ENCODE measurements around the gene LCE6A. TPM values are rescaled to one million over a fixed set of nuclear protein-coding genes. Genes with fewer than 3 reads are reported as not detected.

Gene LCE6A
- total RNA-seq, 1 donor from 2014 or later = not detected

DNA sequence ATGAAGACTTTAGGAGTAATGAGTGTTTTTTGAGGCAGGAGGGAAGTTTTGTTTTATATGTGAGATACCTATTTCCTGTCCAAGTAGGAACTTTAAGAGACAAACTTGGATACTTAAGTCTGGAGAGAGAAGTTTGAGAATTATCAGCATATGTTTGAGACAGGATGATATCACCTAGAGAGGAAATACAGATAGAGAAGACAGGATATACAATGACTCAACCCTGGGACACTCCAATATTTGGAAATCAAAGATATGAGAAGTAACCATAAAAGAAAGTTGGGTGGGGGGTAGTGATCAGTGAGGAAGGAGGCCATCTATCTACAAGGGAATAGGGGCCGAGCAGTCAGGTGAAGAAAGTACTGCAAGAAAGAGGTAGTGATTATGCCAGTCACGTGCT lies 23.7 kb downstream of the LCE6A start:
- ATAC-seq (no peak), DNase-seq (no peak)
- no peaks in the 10 kb centered on the region for H3K9me3 ChIP-seq
- H3K36me3 ChIP-seq = no peaks in the 10 kb centered on the region
- H3K27me3 ChIP-seq = no peaks in the 10 kb centered on the region
- TF ChIP-seq CTCF (IDR thresholded peaks at IDR 0.05) = no peak
- H3K4me1 ChIP-seq = no peaks in the 10 kb centered on the region
- no peak overlapping the region for H3K27ac ChIP-seq
- intact Hi-C loops (cut with DNase I) = no loop called here
- no peak overlapping the region for H3K4me3 ChIP-seq

DNA sequence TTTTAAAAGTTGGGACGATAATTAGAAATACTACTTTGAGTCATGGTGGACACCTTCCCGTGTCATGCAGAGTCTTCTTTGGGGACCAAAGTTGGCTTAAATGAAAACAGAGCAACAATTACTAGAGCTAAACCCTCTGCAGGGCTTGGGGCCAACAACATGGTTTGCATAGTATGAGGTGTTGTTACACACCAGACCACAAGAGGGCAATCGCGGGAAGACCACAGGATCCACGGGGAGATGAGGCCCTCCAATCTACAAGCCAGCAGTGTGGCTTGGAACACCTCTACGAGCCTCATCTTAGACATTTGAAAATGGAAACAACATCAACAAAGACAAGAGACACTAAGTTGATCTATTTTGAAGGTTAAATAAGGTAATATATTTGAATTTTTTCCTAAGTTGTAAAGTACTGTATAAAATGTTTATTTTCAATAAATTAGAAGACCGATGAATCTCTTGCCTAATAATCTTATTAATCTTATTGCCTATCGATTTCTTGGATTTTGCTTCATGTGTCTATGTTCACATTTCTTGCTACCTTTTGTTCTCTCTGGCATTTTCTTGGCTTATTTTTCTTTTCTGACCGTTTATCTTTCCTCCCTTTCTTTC lies 27.3 kb downstream of the LCE6A start:
- intact Hi-C loops (cut with DNase I) = no loop called here
- Histone ChIP-seq H3K27ac (no peak overlapping the region), H3K36me3 (no peaks in the 10 kb centered on the region), H3K27me3 (no peaks in the 10 kb centered on the region), H3K9me3 (no peaks in the 10 kb centered on the region), H3K4me1 (no peaks in the 10 kb centered on the region), H3K4me3 (no peak overlapping the region)
- ATAC-seq (peak; percentile 97), DNase-seq (no peak)
- peak; percentile 79 for TF ChIP-seq CTCF (IDR thresholded peaks at IDR 0.05)

GRCh38 chr1:152870831-152871730 lies 28.4 kb downstream of the LCE6A start:
- Histone ChIP-seq H3K9me3 (no peaks in the 10 kb centered on the region), H3K27ac (no peak overlapping the region), H3K27me3 (no peaks in the 10 kb centered on the region), H3K4me1 (no peaks in the 10 kb centered on the region), H3K36me3 (no peaks in the 10 kb centered on the region), H3K4me3 (no peak overlapping the region)
- peak; percentile 20 for TF ChIP-seq CTCF (IDR thresholded peaks at IDR 0.05)
- no peak for DNase-seq
- peak; percentile 38 for ATAC-seq
- intact Hi-C loops (cut with DNase I) = no loop called here

- Histone ChIP-seq H3K4me3 (no peak overlapping the region), H3K9me3 (no peaks in the 10 kb centered on the region), H3K27me3 (no peaks in the 10 kb centered on the region), H3K36me3 (no peaks in the 10 kb centered on the region), H3K27ac (no peak overlapping the region), H3K4me1 (no peaks in the 10 kb centered on the region)
- ATAC-seq = no peak
- intact Hi-C loops (cut with DNase I) = no loop called here
- no peak for TF ChIP-seq CTCF (IDR thresholded peaks at IDR 0.05)
- DNase-seq = no peak
Measured at GRCh38 chr1:152871731-152872126, 29.1 kb downstream of the LCE6A start.

DNA sequence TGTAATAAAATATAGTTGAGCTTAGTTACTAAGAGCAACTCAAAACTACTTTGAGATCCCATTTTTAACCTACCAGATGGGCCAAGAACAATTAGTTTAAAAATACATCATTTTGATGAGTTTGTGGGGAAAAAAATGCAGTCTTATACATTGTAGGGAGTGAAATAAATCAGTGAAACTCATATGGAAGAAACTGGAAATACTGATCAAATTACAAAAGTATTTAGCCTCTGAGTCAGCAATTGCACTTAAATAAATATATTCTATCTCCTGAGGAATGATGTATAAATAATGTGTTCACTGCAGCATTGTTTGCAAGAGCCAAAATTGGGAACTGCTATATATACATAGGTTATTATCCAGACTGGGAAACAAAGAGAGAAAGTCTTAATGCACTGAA lies 30.8 kb downstream of the LCE6A start:
- Histone ChIP-seq H3K36me3 (no peaks in the 10 kb centered on the region), H3K9me3 (no peaks in the 10 kb centered on the region), H3K4me3 (no peak overlapping the region), H3K4me1 (no peaks in the 10 kb centered on the region), H3K27me3 (no peaks in the 10 kb centered on the region), H3K27ac (no peak overlapping the region)
- intact Hi-C loops (cut with DNase I) = no loop called here
- no peak for DNase-seq
- TF ChIP-seq CTCF (IDR thresholded peaks at IDR 0.05) = no peak
- no peak for ATAC-seq
